Stimulated activated CD4-positive, alpha-beta T cell treated with anti-CD3 and anti-CD28 coated beads, Interleukin-2, amount 100 ng/mL, for 4 hours (primary cell): ENCODE measurements around the gene SRCIN1.
"Not testable (repeated sequence)": the region's sequence is repeated elsewhere in the genome, so short reads cannot be mapped to it uniquely, and the experiment has no call there.

ENCODE experiments used
- DNase-seq: peaks from one replicate; pipeline ENCODE4 v3.0.0-alpha.2; 2020; ENCODE audit warnings: low read depth

The SRCIN1 gene

GRCh38 chr17:38542286-38542685, 63.5 kb downstream of the SRCIN1 start:
- DNase-seq, result no peak

DNA sequence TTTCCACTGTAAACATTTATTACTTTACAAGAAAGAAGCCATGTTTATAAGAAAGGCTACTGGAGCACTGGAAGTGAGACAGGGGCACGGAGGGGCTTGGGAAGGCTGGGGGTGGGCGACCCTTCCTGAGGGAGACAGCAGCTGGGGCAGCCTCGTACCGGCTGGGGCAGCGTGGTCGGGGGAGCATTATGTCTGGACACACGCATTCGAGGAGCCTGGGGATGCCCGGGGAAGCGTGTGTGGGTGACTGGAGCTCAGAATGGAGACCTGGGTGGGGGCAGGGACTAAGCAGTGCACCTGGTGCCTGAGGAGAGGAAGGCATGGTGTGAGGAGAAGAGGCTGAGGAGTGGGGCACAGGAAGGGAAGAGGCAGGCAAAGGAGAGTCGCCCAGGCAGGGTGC, 64.5 kb downstream of the SRCIN1 start:
- no peak for DNase-seq

- DNase-seq, result no peak
These were observed 65.2 kb downstream of the SRCIN1 start for GRCh38 chr17:38540514-38541045.

GRCh38 chr17:38539386-38539785, 66.4 kb downstream of the SRCIN1 start:
- no peak for DNase-seq

- no peak for DNase-seq
These were observed 66.8 kb downstream of the SRCIN1 start for GRCh38 chr17:38538906-38539305.

DNA sequence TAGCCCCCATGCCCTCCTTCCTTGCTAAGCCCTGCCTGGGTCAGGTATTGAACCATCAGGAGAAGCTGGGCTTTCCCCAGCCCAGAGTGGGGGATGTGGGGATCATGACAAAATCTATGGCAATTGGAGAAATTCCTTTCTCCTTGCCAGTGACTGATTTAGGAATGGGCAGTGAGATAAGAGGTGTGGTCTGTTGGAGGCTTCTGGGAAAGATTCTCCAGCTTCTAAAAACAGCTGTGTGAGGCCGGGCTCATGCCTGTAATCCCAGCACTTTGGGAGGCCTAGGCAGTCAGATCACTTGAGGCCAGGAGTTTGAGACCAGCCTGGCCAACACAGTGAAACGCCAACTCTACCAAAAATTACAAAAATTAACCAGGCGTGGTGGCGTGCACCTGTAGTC, 69.1 kb downstream of the SRCIN1 start:
- DNase-seq, result no peak

DNA sequence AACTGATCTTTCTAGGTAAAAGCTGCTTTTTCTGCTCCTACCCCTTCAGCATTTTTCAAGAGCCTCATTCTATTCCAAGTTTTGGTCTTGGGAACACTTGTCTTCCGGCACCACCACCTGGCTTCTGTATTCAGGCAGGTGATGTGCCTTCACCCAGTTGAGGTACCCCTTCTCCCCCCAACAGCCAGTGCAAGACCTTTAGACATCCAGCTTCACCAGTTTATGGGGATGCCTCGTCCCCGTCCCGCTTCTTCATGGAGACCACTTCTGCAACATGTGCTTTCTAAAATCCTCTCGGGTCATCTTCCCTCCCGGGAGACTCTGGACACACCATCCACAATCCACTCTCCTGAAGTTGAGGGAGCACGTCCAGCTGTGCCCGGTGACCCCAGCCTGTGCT, 69.9 kb downstream of the SRCIN1 start:
- no peak for DNase-seq

DNA sequence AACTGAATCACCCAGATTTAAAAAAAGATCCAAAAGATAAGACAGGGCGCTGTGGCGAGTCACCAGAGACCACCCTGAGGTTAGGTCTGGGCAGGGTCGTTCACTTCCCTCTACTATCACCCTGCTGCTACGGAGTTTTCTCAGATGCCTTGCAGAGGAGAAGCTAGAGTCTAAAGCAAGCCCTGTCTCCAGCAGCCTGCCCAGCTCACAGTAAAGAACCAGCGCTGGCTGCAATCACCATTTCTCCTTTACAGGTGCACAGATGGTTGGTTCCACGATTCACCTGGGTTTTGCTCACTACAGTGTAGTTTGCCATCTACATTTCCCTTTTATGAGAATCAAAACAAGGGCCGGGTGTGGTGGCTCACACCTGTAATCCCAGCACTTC, 71.3 kb downstream of the SRCIN1 start:
- DNase-seq, result no peak

DNA sequence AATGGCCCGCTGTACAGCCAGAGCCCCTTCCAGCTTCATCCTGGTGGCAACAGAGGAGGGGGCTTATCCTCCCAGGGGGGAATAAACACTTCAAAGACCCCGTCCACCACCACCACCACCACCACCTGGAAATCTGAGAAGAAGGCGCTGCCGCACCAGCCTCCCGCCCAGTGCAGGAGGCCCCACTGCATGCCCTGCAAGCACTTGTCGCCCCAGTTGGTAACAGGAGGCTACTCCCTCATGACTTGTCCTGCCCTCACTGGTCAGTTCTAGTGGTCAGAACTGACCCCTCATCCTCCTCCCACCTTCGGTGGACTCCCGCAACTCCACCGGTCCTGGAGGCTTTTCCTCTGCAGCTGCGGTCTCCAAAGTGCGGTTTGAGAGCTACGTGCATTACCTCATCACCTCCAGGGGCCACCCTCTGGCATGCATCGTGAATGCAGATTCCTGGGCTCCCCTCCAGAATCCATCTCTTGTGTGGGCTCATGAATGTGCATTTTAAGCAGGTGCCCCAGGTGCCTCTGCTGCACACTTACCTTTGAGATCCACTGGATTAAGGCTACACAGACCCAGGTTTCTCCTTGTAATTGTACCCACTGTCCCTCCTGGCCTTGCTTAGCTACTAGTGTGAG, 71.8 kb downstream of the SRCIN1 start:
- DNase-seq, result no peak

GRCh38 chr17:38533241-38533640, 72.5 kb downstream of the SRCIN1 start:
- no peak for DNase-seq

DNA sequence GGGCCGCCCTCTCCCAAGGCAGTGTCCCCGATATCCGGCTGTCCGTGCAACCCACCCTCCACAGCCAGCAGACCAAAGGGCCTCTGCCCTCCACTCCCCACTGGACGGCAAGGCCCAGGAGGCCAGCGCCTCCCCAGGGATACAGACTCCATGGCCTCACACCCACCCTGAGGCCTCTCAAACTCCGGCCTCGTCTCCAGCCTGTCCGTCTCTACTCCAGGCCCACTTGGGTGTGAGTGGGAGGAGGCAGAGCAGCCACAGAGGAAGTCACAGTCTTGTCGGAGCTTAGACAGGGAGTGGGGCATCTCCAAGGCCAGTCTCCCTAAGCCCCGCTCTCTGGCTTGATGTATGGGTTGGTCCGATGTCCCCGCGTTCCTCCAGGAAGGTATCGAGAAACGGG, 73.3 kb downstream of the SRCIN1 start:
- DNase-seq, result no peak

GRCh38 chr17:38531761-38532160, 74.0 kb downstream of the SRCIN1 start:
- DNase-seq, result not testable (repeated sequence)

- not testable (repeated sequence) for DNase-seq
These were observed 74.9 kb downstream of the SRCIN1 start for GRCh38 chr17:38530856-38531255.

DNA sequence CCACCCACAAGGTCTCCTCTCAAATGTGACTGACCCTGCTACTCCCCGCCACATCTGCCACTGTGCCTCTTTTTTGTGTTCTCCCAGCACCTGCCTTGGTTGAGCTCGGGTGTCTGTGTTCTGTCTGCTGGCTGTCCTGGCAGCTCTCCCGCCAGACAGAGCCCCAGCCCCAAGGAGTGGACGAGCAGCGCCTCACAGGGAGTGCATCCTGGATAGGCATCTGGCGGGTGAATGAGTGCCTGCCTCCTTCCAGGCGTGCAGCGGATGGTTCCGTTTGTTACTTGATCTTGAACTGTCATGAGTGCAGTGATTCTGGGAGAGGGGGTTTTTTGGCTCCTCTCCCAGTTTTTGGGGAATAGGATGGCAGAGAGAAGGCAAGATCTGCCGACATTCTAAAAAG, 77.6 kb downstream of the SRCIN1 start:
- DNase-seq, result not testable (repeated sequence)

DNA sequence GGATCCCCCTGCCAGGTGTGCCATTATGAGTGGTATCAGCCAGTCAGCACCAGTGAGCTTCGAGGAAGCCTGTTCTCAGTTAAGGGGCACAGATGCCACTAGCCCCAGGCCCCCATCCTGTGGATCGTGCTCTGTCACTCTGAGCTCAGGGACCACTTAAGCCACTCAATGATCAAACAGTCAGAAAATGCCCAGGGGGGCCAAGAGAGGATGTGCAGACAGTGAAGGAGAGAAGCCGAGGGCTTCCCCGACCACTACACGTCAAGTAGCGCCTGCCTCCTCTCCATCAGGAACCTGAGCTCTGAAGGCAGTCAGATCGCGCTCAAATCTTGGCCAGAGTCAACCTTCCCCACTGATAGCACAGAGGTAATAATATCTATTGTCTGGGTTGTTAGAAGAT, 79.2 kb downstream of the SRCIN1 start:
- not testable (repeated sequence) for DNase-seq

DNA sequence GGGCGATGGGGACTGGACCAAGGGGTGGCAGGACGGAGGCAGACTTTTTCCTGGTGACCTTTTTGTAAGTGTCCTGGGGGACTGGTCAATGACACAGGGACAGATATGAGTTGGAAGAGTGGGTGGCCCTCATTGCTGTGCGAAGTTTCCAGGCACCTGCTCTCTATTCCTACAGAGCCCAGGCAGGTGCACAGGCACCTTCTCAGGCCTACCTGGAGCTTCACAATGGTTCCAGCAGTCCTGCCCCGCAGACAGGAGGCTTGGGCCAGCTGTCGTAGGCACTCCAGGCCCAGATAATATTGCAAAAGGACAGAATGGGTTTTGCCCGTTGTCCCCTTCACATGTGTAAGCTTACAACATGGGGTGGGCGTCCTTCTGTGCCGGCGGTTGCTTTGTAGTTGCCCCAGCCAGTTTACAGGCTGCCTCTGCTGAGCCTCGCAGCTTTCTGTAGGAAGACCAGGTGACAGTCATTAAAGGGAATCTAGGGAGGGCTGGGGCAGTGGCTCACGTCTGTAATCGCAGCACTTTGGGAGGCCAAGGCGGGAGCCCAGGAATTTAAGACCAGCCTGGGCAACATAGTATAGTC, 93.2 kb downstream of the SRCIN1 start:
- no peak for DNase-seq

- no peak for DNase-seq
These were observed 94.3 kb downstream of the SRCIN1 start for GRCh38 chr17:38511150-38512108.

DNA sequence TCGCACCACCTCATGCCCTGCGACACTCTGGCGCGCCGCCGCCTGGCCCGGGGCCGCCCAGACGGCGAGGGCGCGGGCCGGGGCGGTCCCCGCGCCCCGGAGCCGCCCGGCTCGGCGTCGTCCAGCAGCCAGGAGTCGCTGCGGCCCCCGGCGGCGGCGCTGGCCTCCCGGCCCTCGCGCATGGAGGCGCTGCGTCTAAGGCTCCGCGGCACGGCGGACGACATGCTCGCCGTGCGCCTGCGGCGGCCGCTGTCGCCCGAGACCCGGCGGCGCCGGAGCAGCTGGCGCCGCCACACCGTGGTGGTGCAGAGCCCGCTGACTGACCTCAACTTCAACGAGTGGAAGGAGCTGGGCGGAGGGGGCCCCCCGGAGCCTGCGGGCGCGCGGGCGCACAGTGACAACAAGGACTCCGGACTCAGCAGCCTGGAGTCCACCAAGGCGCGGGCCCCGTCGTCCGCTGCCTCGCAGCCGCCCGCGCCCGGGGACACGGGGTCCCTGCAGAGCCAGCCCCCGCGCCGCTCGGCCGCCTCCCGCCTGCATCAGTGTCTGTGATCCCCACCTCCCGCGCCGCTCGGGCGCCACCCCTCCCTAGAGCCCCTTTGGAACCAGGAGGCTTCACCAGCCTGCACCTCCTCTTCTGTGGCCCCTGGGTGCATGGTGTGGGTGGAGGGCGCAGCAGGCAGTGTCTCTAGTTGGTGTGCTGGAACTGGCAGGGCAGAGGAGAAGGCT, 95.2 kb downstream of the SRCIN1 start:
- DNase-seq, result no peak

DNA sequence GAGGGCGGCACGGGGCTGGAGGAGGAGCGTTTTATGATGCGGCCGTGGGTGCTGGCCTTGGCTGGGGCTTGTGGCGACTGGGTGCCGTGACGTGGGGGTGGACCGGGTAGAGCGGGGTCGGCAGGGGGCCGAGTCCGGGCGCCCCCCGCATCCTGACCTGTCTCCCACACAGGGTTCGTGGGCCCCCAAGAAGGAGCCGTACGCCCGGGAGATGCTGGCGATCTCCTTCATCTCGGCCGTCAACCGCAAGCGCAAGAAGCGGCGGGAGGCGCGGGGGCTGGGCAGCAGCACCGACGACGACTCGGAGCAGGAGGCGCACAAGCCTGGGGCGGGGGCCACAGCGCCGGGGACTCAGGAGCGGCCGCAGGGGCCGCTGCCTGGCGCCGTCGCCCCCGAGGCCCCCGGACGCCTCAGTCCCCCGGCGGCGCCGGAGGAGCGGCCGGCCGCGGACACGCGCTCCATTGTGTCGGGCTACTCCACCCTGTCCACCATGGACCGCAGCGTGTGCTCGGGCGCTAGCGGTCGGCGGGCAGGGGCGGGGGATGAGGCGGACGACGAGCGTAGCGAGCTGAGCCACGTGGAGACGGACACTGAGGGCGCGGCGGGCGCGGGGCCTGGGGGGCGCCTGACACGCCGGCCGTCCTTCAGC, 95.9 kb downstream of the SRCIN1 start:
- DNase-seq, result no peak

- peak; percentile 60 for DNase-seq
These were observed 96.6 kb downstream of the SRCIN1 start for GRCh38 chr17:38508954-38509771.

- no peak for DNase-seq
These were observed 97.2 kb downstream of the SRCIN1 start for GRCh38 chr17:38508570-38508950.
